Panc1 (cell line): ENCODE data around the gene LCOR. TPM values are rescaled to one million over a fixed set of nuclear protein-coding genes. Genes with fewer than 3 reads are reported as not detected.

Source experiments
- ATAC-seq: fragments of 200-7000 bp; cut with Tn5 transposase; 2 replicates; pipeline ENCODE4 v1.9.1; 2020; ENCODE audit warnings: mild to moderate bottlenecking, moderate library complexity
- BruUV-seq: library from RNA; stranded (reverse); fragments of 400-500 nt; replicated peaks from 2 replicates; lab custom pipeline; 2021; lab: Mats Ljungman, UMichigan
- CTCF ChIA-PET: fragments of 300-600 bp; sonication (Branson Sonifier 250); formaldehyde crosslinking; loops from one replicate; lab custom pipeline; 2022; ENCODE audit warnings: antibody characterized with exemption; lab: Charles Lee
- POLR2A ChIA-PET: fragments of 300-600 bp; sonication (Branson Sonifier 250); formaldehyde crosslinking; loops from one replicate; lab custom pipeline; 2022; ENCODE audit warnings: antibody characterized with exemption; lab: Charles Lee
- DNase-seq: peaks from one replicate; pipeline ENCODE4 v3.0.0-alpha.2; 2010; ENCODE audit warnings: low read depth, low spot score
- H3K27ac ChIP-seq: 2 replicates; pipeline ENCODE4 v1.5.1; 2011; ENCODE audit warnings: mild to moderate bottlenecking, low read length, inconsistent platforms
- H3K27me3 ChIP-seq: fragments of 200-500 bp; sonication (Bioruptor generic); 2 replicates; pipeline ENCODE4 v1.6.0; 2014; ENCODE audit warnings: low read length, inconsistent platforms; ENCODE audit not compliant: control insufficient read depth, insufficient read depth
- H3K36me3 ChIP-seq: fragments of 200-500 bp; sonication (Bioruptor generic); 2 replicates; pipeline ENCODE4 v1.5.1; 2014; ENCODE audit warnings: inconsistent platforms, mild to moderate bottlenecking, low read length, moderate library complexity; ENCODE audit not compliant: control insufficient read depth, insufficient read depth
- H3K4me1 ChIP-seq: 2 replicates; pipeline ENCODE4 v1.5.1; 2011; ENCODE audit warnings: inconsistent platforms, mild to moderate bottlenecking, low read length, moderate library complexity; ENCODE audit not compliant: control insufficient read depth, insufficient read depth
- H3K4me3 ChIP-seq, 2 experiments: 2 replicates each; pipeline ENCODE4 v1.5.1; 2011 to 2012; ENCODE audit warnings: low read depth in 2 of 2, low read length in 2 of 2, mild to moderate bottlenecking in 2 of 2, inconsistent platforms in 1 of 2, moderate library complexity in 1 of 2
- H3K9me3 ChIP-seq: fragments of 200-500 bp; sonication (Bioruptor generic); 2 replicates; pipeline ENCODE4 v1.5.1; 2014; ENCODE audit warnings: low read depth, mild to moderate bottlenecking, inconsistent platforms, low read length, moderate library complexity; ENCODE audit not compliant: control insufficient read depth, insufficient read depth
- POLR2AphosphoS5 ChIP-seq: IDR thresholded peaks from 2 replicates; pipeline ENCODE4 v1.6.1; 2012; ENCODE audit warnings: mild to moderate bottlenecking, low read depth, low read length, moderate library complexity
- SIN3A ChIP-seq: IDR thresholded peaks from 2 replicates; pipeline ENCODE4 v1.6.1; 2012; ENCODE audit warnings: low read depth, mild to moderate bottlenecking, low read length, moderate library complexity, borderline replicate concordance; ENCODE audit not compliant: insufficient read depth
- TCF7L2 ChIP-seq: IDR thresholded peaks from 2 replicates; pipeline ENCODE4 v1.6.1; 2011; ENCODE audit warnings: mild to moderate bottlenecking, low read depth, low read length, inconsistent platforms
- in situ Hi-C: cut with HindIII; loops from 2 replicates; pipeline ENCODE4 v1.10.0; 2016; ENCODE audit warnings: low sequenced_read_pairs, low pct_unique_long_range_greater_than_20kb
- intact Hi-C: fragments of 100-400 bp; cut with micrococcal nuclease; formaldehyde crosslinking; loops from one replicate; pipeline ENCODE4 v1.10.0; 2022; ENCODE audit not compliant: unreplicated experiment
- total RNA-seq: library from RNA; stranded (reverse); gene quantifications from one replicate; pipeline ENCODE4 v1.2.1, GENCODE V29; 2021; ENCODE audit not compliant: unreplicated experiment
- TF ChIP-seq, protein P1 (sequence below), 2 experiments: IDR thresholded peaks; 2 replicates each; pipeline ENCODE4 v1.6.1; 2011 to 2012; ENCODE audit warnings: low read depth in 2 of 2, control low read depth in 1 of 2, low read length in 1 of 2, mild to moderate bottlenecking in 1 of 2, moderate library complexity in 1 of 2; ENCODE audit not compliant: insufficient read depth in 1 of 2
- TF ChIP-seq, protein P2 (sequence below): fragments of 450-650 bp; IDR thresholded peaks from 2 replicates; pipeline ENCODE4 v1.5.1; 2017; ENCODE audit warnings: mild to moderate bottlenecking

LCOR gene
- total RNA-seq, 1 experiment from 2014 or later: 58.0 TPM

DNA sequence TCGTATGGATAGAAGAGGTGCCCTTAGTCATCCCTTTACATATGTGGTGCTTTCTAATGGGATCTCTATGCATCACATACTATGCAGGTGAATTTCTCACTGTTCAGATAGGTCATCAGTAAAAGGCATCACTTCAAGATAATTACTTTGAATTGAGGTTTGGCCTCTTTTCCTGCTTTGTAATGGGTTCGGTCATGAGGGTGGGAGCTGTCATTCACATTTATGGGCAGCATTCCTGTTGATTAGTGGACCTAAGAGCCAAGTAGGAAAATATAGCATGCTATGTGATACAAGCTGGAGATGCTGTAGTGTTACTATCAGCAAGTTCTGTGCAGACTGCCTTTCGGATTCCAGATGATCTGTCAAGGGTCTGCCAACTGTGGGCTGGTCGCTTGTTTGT, 156.3 kb downstream of the LCOR start:
- Histone ChIP-seq H3K4me1 (no peaks in the 10 kb centered on the region), H3K27ac (no peak overlapping the region), H3K36me3 (no peaks in the 10 kb centered on the region), H3K27me3 (no peaks in the 10 kb centered on the region), H3K9me3 (no peaks in the 10 kb centered on the region), H3K4me3 (no peak overlapping the region)
- intact Hi-C loops: no loop called here
- ATAC-seq: no peak
- ChIA-PET POLR2A (no interaction called here), CTCF (no interaction called here)
- no TSS peak for BruUV-seq
- in situ Hi-C loops: no loop called here
- DNase-seq: no peak
- no peak for TF ChIP-seq POLR2AphosphoS5
- TF ChIP-seq, protein P1, sequence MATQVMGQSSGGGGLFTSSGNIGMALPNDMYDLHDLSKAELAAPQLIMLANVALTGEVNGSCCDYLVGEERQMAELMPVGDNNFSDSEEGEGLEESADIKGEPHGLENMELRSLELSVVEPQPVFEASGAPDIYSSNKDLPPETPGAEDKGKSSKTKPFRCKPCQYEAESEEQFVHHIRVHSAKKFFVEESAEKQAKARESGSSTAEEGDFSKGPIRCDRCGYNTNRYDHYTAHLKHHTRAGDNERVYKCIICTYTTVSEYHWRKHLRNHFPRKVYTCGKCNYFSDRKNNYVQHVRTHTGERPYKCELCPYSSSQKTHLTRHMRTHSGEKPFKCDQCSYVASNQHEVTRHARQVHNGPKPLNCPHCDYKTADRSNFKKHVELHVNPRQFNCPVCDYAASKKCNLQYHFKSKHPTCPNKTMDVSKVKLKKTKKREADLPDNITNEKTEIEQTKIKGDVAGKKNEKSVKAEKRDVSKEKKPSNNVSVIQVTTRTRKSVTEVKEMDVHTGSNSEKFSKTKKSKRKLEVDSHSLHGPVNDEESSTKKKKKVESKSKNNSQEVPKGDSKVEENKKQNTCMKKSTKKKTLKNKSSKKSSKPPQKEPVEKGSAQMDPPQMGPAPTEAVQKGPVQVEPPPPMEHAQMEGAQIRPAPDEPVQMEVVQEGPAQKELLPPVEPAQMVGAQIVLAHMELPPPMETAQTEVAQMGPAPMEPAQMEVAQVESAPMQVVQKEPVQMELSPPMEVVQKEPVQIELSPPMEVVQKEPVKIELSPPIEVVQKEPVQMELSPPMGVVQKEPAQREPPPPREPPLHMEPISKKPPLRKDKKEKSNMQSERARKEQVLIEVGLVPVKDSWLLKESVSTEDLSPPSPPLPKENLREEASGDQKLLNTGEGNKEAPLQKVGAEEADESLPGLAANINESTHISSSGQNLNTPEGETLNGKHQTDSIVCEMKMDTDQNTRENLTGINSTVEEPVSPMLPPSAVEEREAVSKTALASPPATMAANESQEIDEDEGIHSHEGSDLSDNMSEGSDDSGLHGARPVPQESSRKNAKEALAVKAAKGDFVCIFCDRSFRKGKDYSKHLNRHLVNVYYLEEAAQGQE (IDR thresholded peaks at IDR 0.05; ENCODE audit: insufficient read depth in 1 of 2, low read depth in 2 of 2, low read length in 1 of 2): no peak
- TF ChIP-seq, protein P2, sequence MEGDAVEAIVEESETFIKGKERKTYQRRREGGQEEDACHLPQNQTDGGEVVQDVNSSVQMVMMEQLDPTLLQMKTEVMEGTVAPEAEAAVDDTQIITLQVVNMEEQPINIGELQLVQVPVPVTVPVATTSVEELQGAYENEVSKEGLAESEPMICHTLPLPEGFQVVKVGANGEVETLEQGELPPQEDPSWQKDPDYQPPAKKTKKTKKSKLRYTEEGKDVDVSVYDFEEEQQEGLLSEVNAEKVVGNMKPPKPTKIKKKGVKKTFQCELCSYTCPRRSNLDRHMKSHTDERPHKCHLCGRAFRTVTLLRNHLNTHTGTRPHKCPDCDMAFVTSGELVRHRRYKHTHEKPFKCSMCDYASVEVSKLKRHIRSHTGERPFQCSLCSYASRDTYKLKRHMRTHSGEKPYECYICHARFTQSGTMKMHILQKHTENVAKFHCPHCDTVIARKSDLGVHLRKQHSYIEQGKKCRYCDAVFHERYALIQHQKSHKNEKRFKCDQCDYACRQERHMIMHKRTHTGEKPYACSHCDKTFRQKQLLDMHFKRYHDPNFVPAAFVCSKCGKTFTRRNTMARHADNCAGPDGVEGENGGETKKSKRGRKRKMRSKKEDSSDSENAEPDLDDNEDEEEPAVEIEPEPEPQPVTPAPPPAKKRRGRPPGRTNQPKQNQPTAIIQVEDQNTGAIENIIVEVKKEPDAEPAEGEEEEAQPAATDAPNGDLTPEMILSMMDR: no peak

DNA sequence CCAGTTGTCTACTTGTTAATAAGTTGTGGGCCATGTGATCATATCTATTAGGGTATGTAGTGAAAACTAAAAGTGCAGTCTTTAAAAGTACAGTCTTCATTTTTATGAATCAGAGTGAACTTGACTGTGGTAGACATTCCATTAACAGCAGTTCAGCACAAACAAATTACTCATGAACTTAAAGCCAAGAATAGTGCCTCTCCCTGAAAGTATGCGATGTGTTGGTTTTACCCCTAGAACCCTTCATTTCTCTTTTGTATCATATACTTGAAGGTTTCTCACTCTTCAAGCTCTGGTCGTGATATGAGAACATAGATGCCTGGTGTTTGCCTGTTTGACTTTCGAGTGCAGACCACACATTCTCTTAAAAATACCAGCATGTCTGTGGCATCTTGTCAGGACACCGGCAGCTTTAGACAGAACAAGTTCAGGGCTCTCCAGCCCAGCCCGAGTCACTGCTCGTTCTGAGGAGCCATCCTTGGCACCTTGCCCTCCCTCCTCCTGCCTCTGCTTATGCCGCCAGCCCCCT, 159.3 kb downstream of the LCOR start:
- intact Hi-C loops: no loop called here
- no peaks in the 10 kb centered on the region for H3K4me1 ChIP-seq
- in situ Hi-C loops: no loop called here
- H3K27ac ChIP-seq: no peak overlapping the region
- no TSS peak for BruUV-seq
- H3K9me3 ChIP-seq: no peaks in the 10 kb centered on the region
- ChIA-PET POLR2A (no interaction called here), CTCF (no interaction called here)
- no peaks in the 10 kb centered on the region for H3K36me3 ChIP-seq
- no peak for TF ChIP-seq POLR2AphosphoS5
- TF ChIP-seq, protein P2: no peak
- TF ChIP-seq SIN3A: no peak
- no peak for TF ChIP-seq TCF7L2
- TF ChIP-seq, protein P1 (IDR thresholded peaks at IDR 0.05; ENCODE audit: insufficient read depth in 1 of 2, low read depth in 2 of 2, low read length in 1 of 2): no peak
- no peaks in the 10 kb centered on the region for H3K27me3 ChIP-seq
- no peak overlapping the region for H3K4me3 ChIP-seq
- ATAC-seq (no peak), DNase-seq (no peak)
